ENCODE measurements around the gene SDCCAG8. TPM values are rescaled to one million over a fixed set of nuclear protein-coding genes. Genes with fewer than 3 reads are reported as not detected.

SDCCAG8 gene
- total RNA-seq, 2 donors from 2014 or later: 18.4 to 18.8 TPM

DNA sequence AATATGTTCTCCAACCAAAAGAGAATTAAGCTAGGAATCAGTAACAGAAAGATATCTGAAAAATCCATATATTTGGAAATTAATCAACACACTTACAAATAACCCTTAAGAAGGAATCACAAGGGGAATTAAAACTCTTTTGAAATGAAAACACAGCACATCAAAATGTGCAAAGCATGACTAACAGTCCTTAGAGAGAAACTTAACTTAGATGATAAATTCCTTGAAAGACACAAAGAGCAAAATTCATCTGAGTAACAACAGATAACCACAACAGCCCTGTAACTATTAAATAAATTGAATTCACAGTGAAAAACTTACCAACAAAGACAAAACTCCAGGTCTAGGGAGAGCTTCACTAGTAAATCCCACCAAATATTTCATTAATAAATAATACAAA lies 283.8 kb downstream of the SDCCAG8 start:
- H3K4me3 ChIP-seq: no peak overlapping the region
- no peaks in the 10 kb centered on the region for H3K36me3 ChIP-seq
- no peaks in the 10 kb centered on the region for H3K9me3 ChIP-seq
- H3K27me3 ChIP-seq: no peaks in the 10 kb centered on the region
- no peak overlapping the region for H3K27ac ChIP-seq
- no peaks in the 10 kb centered on the region for H3K4me1 ChIP-seq
- no peak for DNase-seq
- no peak overlapping the region for H3K9ac ChIP-seq (ENCODE audit: low read depth in 2 of 2, low read length in 2 of 2)
- intact Hi-C loops (cut with DNase I): no loop called here
- TF ChIP-seq, protein P1, sequence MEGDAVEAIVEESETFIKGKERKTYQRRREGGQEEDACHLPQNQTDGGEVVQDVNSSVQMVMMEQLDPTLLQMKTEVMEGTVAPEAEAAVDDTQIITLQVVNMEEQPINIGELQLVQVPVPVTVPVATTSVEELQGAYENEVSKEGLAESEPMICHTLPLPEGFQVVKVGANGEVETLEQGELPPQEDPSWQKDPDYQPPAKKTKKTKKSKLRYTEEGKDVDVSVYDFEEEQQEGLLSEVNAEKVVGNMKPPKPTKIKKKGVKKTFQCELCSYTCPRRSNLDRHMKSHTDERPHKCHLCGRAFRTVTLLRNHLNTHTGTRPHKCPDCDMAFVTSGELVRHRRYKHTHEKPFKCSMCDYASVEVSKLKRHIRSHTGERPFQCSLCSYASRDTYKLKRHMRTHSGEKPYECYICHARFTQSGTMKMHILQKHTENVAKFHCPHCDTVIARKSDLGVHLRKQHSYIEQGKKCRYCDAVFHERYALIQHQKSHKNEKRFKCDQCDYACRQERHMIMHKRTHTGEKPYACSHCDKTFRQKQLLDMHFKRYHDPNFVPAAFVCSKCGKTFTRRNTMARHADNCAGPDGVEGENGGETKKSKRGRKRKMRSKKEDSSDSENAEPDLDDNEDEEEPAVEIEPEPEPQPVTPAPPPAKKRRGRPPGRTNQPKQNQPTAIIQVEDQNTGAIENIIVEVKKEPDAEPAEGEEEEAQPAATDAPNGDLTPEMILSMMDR (IDR thresholded peaks at IDR 0.05): no peak

- Histone ChIP-seq H3K9ac (ENCODE audit: low read depth in 2 of 2, low read length in 2 of 2) (no peak overlapping the region), H3K9me3 (no peaks in the 10 kb centered on the region), H3K4me1 (no peaks in the 10 kb centered on the region), H3K36me3 (no peaks in the 10 kb centered on the region), H3K4me3 (no peak overlapping the region), H3K27me3 (no peaks in the 10 kb centered on the region), H3K27ac (no peak overlapping the region)
- no peak for DNase-seq
- TF ChIP-seq, protein P1 (IDR thresholded peaks at IDR 0.05): no peak
- intact Hi-C loops (cut with DNase I): no loop called here
These were observed 287.0 kb downstream of the SDCCAG8 start for GRCh38 chr1:243542739-243543415.

DNA sequence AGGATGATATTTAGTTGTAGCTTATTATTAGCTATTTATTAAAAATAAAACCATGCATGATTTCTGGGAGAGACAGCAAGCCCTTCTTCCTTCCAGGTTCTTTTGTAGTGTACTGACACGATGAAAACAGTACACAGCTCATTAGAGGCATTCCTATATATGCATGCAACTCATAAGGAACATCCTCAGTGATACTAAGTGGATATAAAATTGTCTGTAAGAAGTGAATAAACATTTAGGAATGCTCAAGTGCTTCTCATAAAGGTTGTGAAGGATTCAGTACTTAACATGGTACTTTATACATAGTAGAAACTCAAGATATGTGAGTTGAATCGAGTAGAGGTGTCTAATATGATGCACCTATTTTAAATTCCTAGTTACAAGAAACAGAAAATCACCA lies 287.7 kb downstream of the SDCCAG8 start:
- no peaks in the 10 kb centered on the region for H3K36me3 ChIP-seq
- H3K27ac ChIP-seq: no peak overlapping the region
- H3K4me1 ChIP-seq: no peaks in the 10 kb centered on the region
- DNase-seq: no peak
- TF ChIP-seq, protein P1 (IDR thresholded peaks at IDR 0.05): no peak
- intact Hi-C loops (cut with DNase I): no loop called here
- H3K9me3 ChIP-seq: no peaks in the 10 kb centered on the region
- no peak overlapping the region for H3K4me3 ChIP-seq
- no peaks in the 10 kb centered on the region for H3K27me3 ChIP-seq
- H3K9ac ChIP-seq (ENCODE audit: low read depth in 2 of 2, low read length in 2 of 2): no peak overlapping the region

DNA sequence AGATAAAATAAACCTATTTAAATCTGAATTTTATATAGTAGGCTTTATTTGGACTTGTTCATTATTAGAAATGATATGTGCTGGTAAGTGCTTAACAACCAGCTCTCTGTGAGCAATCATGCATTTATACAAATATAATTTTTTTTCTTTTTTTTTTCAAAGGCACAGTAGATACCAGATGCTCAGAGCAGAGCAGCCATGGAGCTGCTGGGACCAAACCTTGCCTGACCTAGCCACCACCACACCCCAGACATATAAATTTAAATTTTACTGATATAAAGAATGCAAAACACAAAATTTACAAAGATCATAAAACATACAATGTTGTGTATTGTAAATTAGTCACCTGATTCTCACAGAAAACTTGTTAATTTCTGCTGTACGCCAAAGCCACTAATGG lies 290.6 kb downstream of the SDCCAG8 start:
- intact Hi-C loops (cut with DNase I): no loop called here
- no peak overlapping the region for H3K4me3 ChIP-seq

DNA sequence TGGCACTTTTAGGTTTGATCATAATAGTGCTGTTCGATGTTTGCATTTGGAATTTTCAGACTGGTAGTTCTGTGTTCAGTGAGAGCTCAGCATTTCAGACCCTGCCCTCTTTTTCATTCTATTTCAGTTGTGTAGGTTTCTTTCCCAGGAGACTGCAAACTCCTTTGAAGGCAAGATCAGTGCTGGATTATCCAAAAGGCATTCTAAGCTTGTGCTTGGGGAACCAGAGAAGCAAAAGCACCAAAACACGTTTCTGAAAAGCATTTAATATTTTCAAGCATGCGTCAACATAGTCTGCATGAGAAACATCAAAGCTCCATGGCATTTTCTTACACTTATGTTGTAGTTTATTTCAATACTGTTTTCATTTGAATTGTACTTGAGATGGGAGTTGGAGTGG lies 292.1 kb downstream of the SDCCAG8 start:
- TF ChIP-seq, protein P1 (IDR thresholded peaks at IDR 0.05): no peak
- no peak overlapping the region for H3K4me3 ChIP-seq
- H3K36me3 ChIP-seq: no peaks in the 10 kb centered on the region
- no peaks in the 10 kb centered on the region for H3K9me3 ChIP-seq
- H3K9ac ChIP-seq (ENCODE audit: low read depth in 2 of 2, low read length in 2 of 2): no peak overlapping the region
- no peak for DNase-seq
- no peaks in the 10 kb centered on the region for H3K27me3 ChIP-seq
- H3K4me1 ChIP-seq: no peaks in the 10 kb centered on the region
- intact Hi-C loops (cut with DNase I): no loop called here
- no peak overlapping the region for H3K27ac ChIP-seq

More for the DNA sequence above, 290.6 kb downstream of the SDCCAG8 start:
- Histone ChIP-seq H3K9me3 (no peaks in the 10 kb centered on the region), H3K9ac (ENCODE audit: low read depth in 2 of 2, low read length in 2 of 2) (no peak overlapping the region), H3K36me3 (no peaks in the 10 kb centered on the region), H3K4me1 (no peaks in the 10 kb centered on the region), H3K27ac (no peak overlapping the region), H3K27me3 (no peaks in the 10 kb centered on the region)
- TF ChIP-seq, protein P1 (IDR thresholded peaks at IDR 0.05): no peak
- no peak for DNase-seq
